Liver (tissue), 9 donors: ENCODE measurements around the gene SFT2D2. TPM values are rescaled to one million over a fixed set of nuclear protein-coding genes. Genes with fewer than 3 reads are reported as not detected.
"Not testable (repeated sequence)": the region's sequence is repeated elsewhere in the genome, so short reads cannot be mapped to it uniquely, and the experiment has no call there.

ENCODE experiments used
- DNase-seq: peaks from one replicate; pipeline ENCODE4 v3.0.0-alpha.2; 2017; ENCODE audit warnings: low spot score
- H3K27ac ChIP-seq, 2 donors: one replicate each; pipeline ENCODE4 v1.7.0; 2013; ENCODE audit warnings: inconsistent platforms in 2 of 2, low read length in 2 of 2, control low read depth in 1 of 2, low read depth in 1 of 2, mild to moderate bottlenecking in 1 of 2
- H3K27me3 ChIP-seq, 4 donors: one replicate each; pipeline versions ENCODE4 v1.6.1 to v1.7.0; 2013; ENCODE audit warnings: low read length in 3 of 4, inconsistent platforms in 1 of 4, mild to moderate bottlenecking in 1 of 4, moderate library complexity in 1 of 4; ENCODE audit not compliant: control insufficient read depth in 4 of 4, insufficient read depth in 4 of 4
- H3K36me3 ChIP-seq, 4 donors: one replicate each; pipeline versions ENCODE4 v1.6.1 to v1.7.0; 2013; ENCODE audit warnings: low read length in 3 of 4, mild to moderate bottlenecking in 3 of 4, low read depth in 1 of 4, moderate library complexity in 1 of 4; ENCODE audit not compliant: control insufficient read depth in 4 of 4, insufficient read depth in 3 of 4
- H3K4me1 ChIP-seq, 4 donors: one replicate each; pipeline versions ENCODE4 v1.6.1 to v1.7.0; 2013; ENCODE audit warnings: low read length in 3 of 4, mild to moderate bottlenecking in 3 of 4, moderate library complexity in 1 of 4; ENCODE audit not compliant: control insufficient read depth in 4 of 4, insufficient read depth in 4 of 4
- H3K4me3 ChIP-seq, 3 donors: one replicate each; pipeline versions ENCODE4 v1.6.1 to v1.7.0; 2013; ENCODE audit warnings: low read length in 3 of 3, control low read depth in 1 of 3, low read depth in 1 of 3, mild to moderate bottlenecking in 1 of 3
- H3K9ac ChIP-seq, 2 donors: one replicate each; pipeline ENCODE4 v1.7.0; 2013; ENCODE audit warnings: low read length in 2 of 2, mild to moderate bottlenecking in 2 of 2, moderate library complexity in 2 of 2, control low read depth in 1 of 2, low read depth in 1 of 2
- H3K9me3 ChIP-seq, 4 donors: one replicate each; pipeline versions ENCODE4 v1.6.1 to v1.7.0; 2013; ENCODE audit warnings: low read length in 3 of 4; ENCODE audit not compliant: control insufficient read depth in 4 of 4
- EGR1 ChIP-seq, 2 donors: IDR thresholded peaks; 2 replicates each; pipeline ENCODE4 v1.6.1; 2016 to 2018; ENCODE audit warnings: antibody characterized with exemption in 2 of 2, low read depth in 2 of 2
- FOXA1 ChIP-seq: IDR thresholded peaks from 2 replicates; pipeline ENCODE4 v1.6.1; 2016; ENCODE audit warnings: antibody characterized with exemption
- FOXA2 ChIP-seq: IDR thresholded peaks from 2 replicates; pipeline ENCODE4 v1.6.1; 2016; ENCODE audit warnings: antibody characterized with exemption
- GABPA ChIP-seq, 2 donors: IDR thresholded peaks in 1 of 2; conservative IDR thresholded peaks in 1 of 2; 2 replicates each; pipeline ENCODE4 v1.6.1; 2016; ENCODE audit warnings: antibody characterized with exemption in 2 of 2, mild to moderate bottlenecking in 1 of 2, moderate library complexity in 1 of 2
- HNF4A ChIP-seq, 2 donors: conservative IDR thresholded peaks; 2 replicates each; pipeline ENCODE4 v1.6.1; 2016; ENCODE audit warnings: antibody characterized with exemption in 2 of 2, mild to moderate bottlenecking in 2 of 2
- HNF4G ChIP-seq: IDR thresholded peaks from 2 replicates; pipeline ENCODE4 v1.6.1; 2016; ENCODE audit warnings: antibody characterized with exemption
- JUND ChIP-seq, 2 donors: IDR thresholded peaks; 2 replicates each; pipeline ENCODE4 v1.6.1; 2016; ENCODE audit warnings: antibody characterized with exemption in 2 of 2
- NR2F2 ChIP-seq: IDR thresholded peaks from 2 replicates; pipeline ENCODE4 v1.6.1; 2016; ENCODE audit warnings: antibody characterized with exemption
- RAD21 ChIP-seq, 2 donors: IDR thresholded peaks; 2 replicates each; pipeline ENCODE4 v1.6.1; 2016; ENCODE audit warnings: antibody characterized with exemption in 2 of 2, mild to moderate bottlenecking in 2 of 2
- RXRA ChIP-seq, 2 donors: IDR thresholded peaks; 2 replicates each; pipeline ENCODE4 v1.6.1; 2017 to 2018; ENCODE audit warnings: antibody characterized with exemption in 2 of 2, mild to moderate bottlenecking in 1 of 2
- SP1 ChIP-seq: IDR thresholded peaks from 2 replicates; pipeline ENCODE4 v1.6.1; 2018; ENCODE audit warnings: antibody characterized with exemption, mild to moderate bottlenecking
- TAF1 ChIP-seq: conservative IDR thresholded peaks from 2 replicates; pipeline ENCODE4 v1.6.1; 2016; ENCODE audit warnings: antibody characterized with exemption, mild to moderate bottlenecking
- YY1 ChIP-seq: IDR thresholded peaks from 2 replicates; pipeline ENCODE4 v1.6.1; 2016; ENCODE audit warnings: antibody characterized with exemption, mild to moderate bottlenecking
- WGBS: extraction: QIAGEN DNeasy Blood & Tissue Kit; methylation state at CpG from one replicate; pipeline ENCODE4 v1.1.7; 2013; 5-methylcytosine and 5-hydroxymethylcytosine counted together
- polyA plus RNA-seq, 2 donors: library from polyadenylated mRNA; stranded (reverse) in 1 of 2; unstranded in 1 of 2; fragments of 200-250 nt in 1 of 2; fragments of >200 nt in 1 of 2; fragmentation: Nextera tagmentation in 1 of 2; extraction: Ambion mirVana in 1 of 2; gene quantifications; one replicate each; pipeline versions ENCODE4 v1.2.1 to v1.2.3, GENCODE V29; 2013 to 2015
- total RNA-seq, 2 donors: library from RNA; depleted of rRNA; stranded (reverse); fragments of >200 nt; gene quantifications; one replicate each; pipeline ENCODE4 v1.2.3, GENCODE V29; 2014
- TF ChIP-seq, protein P1 (sequence below): fragments of 150-350 bp; IDR thresholded peaks from 2 replicates; pipeline ENCODE4 v1.5.1; 2017; ENCODE audit warnings: improper control_type of control experiment, low read depth, low read length; ENCODE audit not compliant: missing input control
- TF ChIP-seq, protein P2 (sequence below): IDR thresholded peaks from 2 replicates; pipeline ENCODE4 v1.6.1; 2016; ENCODE audit warnings: antibody characterized with exemption
- TF ChIP-seq, protein P3 (sequence below): IDR thresholded peaks from 2 replicates; pipeline ENCODE4 v1.6.1; 2016; ENCODE audit warnings: antibody characterized with exemption, mild to moderate bottlenecking
- donor health status: healthy.
- donor health status: healthy.
- donor health status: healthy.
- donor health status: healthy.
- donor health status: healthy.

The SFT2D2 gene
- total and polyA plus RNA-seq, 4 donors, result 3.8 to 34.6 (median 25.4) TPM

DNA sequence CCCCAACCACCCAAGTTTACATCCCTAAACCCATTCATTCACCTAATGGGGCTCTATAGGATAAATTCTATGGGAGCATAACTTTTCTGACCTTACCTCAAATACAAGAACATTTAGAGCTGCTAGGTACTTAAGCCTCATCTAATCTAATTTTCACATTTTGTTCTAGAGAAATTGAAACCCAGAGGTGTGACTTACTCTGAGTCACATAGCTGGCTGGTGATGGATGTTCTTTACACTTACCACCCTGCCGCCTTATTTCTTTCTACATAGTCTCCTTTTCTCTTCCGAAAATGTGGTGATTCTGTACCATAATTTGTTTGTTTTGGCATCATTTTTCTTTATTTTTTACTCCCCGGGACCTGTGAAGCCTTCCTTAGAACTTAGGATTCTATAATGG lies 26.7 kb upstream of the SFT2D2 start:
- DNase-seq, result no peak
- no peaks in the 10 kb centered on the region for H3K9me3 ChIP-seq
- TF ChIP-seq, protein P1, sequence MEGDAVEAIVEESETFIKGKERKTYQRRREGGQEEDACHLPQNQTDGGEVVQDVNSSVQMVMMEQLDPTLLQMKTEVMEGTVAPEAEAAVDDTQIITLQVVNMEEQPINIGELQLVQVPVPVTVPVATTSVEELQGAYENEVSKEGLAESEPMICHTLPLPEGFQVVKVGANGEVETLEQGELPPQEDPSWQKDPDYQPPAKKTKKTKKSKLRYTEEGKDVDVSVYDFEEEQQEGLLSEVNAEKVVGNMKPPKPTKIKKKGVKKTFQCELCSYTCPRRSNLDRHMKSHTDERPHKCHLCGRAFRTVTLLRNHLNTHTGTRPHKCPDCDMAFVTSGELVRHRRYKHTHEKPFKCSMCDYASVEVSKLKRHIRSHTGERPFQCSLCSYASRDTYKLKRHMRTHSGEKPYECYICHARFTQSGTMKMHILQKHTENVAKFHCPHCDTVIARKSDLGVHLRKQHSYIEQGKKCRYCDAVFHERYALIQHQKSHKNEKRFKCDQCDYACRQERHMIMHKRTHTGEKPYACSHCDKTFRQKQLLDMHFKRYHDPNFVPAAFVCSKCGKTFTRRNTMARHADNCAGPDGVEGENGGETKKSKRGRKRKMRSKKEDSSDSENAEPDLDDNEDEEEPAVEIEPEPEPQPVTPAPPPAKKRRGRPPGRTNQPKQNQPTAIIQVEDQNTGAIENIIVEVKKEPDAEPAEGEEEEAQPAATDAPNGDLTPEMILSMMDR, result no peak
- no peak for TF ChIP-seq GABPA (IDR thresholded peaks at IDR 0.05 in 1 of 2, conservative IDR thresholded peaks at IDR 0.05 in 1 of 2)
- TF ChIP-seq HNF4G, result no peak
- TF ChIP-seq YY1, result no peak
- no peak for TF ChIP-seq TAF1
- no peak for TF ChIP-seq JUND (IDR thresholded peaks at IDR 0.05)
- TF ChIP-seq SP1, result no peak
- TF ChIP-seq FOXA2, result no peak
- TF ChIP-seq HNF4A (conservative IDR thresholded peaks at IDR 0.05), result no peak
- TF ChIP-seq RXRA (IDR thresholded peaks at IDR 0.05), result no peak
- TF ChIP-seq, protein P2, sequence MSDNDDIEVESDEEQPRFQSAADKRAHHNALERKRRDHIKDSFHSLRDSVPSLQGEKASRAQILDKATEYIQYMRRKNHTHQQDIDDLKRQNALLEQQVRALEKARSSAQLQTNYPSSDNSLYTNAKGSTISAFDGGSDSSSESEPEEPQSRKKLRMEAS, result no peak
- H3K4me3 ChIP-seq, result no peak overlapping the region
- no peak overlapping the region for H3K9ac ChIP-seq
- WGBS, result 63% methylated on average over 3 of the region's 3 CpGs
- no peaks in the 10 kb centered on the region for H3K27me3 ChIP-seq
- H3K4me1 ChIP-seq, result no peaks in the 10 kb centered on the region
- no peak overlapping the region for H3K27ac ChIP-seq
- H3K36me3 ChIP-seq, result peaks cover 2 to 37% (median 21%) of the 10 kb centered on the region in 4 donors

DNA sequence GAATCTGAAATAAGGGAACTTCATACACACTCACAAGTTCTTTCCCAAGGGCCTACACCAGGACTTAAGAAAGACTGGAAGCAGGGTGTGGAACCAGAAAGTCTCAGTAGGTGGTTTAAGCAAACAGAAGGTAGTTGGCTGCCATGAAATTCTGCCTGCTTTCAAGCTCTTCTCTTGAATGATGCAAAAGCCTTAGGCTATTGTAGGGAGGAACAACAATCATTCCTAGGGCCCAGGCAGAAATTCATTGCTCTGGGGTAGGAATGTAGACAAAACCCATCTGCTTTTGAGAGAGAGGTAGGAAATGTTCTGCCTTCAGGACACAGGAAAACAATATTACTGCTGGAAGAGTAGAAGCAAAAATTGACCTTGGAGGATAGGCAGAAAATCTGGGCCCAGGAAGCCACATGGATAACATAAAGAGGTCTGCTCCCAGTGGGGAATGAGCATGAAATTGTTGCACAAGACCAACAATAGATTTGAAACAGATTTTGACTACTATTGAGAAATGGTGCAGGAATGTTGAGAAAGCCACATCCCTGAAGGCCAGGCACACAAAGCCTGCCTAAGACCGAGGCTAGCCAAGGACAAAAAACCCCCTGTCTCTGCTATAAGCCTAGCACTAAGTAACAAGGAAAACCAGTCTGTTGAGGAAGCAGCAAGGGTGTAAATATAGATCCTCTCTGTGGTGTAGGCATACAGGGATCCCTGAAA lies 22.7 kb upstream of the SFT2D2 start:
- H3K36me3 ChIP-seq, result peaks cover 2 to 23% (median 16%) of the 10 kb centered on the region in 4 donors
- no peak overlapping the region for H3K9ac ChIP-seq
- H3K9me3 ChIP-seq, result no peaks in the 10 kb centered on the region
- no peaks in the 10 kb centered on the region for H3K4me1 ChIP-seq
- H3K27me3 ChIP-seq, result no peaks in the 10 kb centered on the region
- H3K27ac ChIP-seq, result no peak overlapping the region
- H3K4me3 ChIP-seq, result no peak overlapping the region
- WGBS, result 48% methylated on average over 1 of the region's 1 CpG
- TF ChIP-seq HNF4A (conservative IDR thresholded peaks at IDR 0.05) (peak in 1 of 2 donors; percentile 29), RAD21 (IDR thresholded peaks at IDR 0.05) (no peak), RXRA (IDR thresholded peaks at IDR 0.05) (peak in 1 of 2 donors; percentile 34), FOXA1 (no peak)
- no peak for DNase-seq

DNA sequence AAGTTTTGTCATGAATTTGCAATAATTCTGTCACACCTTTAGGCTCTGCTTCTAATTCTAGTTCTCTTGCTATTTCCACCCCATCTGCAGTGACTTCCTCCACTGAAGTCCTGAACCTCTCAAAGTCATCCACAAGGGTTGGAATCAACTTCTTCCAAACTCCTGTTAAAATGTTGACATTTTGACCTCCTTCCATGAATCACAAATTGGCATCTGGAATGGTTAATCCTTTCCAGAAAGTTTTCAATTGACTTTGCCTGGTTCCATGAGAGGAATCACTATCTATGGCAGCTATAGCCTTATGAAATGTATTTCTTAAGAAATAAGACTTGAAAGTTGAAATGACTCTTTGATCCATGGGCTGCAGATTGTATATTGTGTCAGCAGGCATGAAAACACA lies 19.7 kb upstream of the SFT2D2 start:
- no peak for DNase-seq
- TF ChIP-seq GABPA (IDR thresholded peaks at IDR 0.05 in 1 of 2, conservative IDR thresholded peaks at IDR 0.05 in 1 of 2), result no peak
- no peak for TF ChIP-seq SP1
- no peak for TF ChIP-seq FOXA1
- TF ChIP-seq EGR1 (IDR thresholded peaks at IDR 0.05; ENCODE audit: low read depth in 2 of 2), result no peak
- no peak for TF ChIP-seq TAF1
- TF ChIP-seq RAD21 (IDR thresholded peaks at IDR 0.05), result no peak
- TF ChIP-seq, protein P1, result no peak
- TF ChIP-seq, protein P3, sequence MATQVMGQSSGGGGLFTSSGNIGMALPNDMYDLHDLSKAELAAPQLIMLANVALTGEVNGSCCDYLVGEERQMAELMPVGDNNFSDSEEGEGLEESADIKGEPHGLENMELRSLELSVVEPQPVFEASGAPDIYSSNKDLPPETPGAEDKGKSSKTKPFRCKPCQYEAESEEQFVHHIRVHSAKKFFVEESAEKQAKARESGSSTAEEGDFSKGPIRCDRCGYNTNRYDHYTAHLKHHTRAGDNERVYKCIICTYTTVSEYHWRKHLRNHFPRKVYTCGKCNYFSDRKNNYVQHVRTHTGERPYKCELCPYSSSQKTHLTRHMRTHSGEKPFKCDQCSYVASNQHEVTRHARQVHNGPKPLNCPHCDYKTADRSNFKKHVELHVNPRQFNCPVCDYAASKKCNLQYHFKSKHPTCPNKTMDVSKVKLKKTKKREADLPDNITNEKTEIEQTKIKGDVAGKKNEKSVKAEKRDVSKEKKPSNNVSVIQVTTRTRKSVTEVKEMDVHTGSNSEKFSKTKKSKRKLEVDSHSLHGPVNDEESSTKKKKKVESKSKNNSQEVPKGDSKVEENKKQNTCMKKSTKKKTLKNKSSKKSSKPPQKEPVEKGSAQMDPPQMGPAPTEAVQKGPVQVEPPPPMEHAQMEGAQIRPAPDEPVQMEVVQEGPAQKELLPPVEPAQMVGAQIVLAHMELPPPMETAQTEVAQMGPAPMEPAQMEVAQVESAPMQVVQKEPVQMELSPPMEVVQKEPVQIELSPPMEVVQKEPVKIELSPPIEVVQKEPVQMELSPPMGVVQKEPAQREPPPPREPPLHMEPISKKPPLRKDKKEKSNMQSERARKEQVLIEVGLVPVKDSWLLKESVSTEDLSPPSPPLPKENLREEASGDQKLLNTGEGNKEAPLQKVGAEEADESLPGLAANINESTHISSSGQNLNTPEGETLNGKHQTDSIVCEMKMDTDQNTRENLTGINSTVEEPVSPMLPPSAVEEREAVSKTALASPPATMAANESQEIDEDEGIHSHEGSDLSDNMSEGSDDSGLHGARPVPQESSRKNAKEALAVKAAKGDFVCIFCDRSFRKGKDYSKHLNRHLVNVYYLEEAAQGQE, result no peak
- no peak for TF ChIP-seq HNF4A (conservative IDR thresholded peaks at IDR 0.05)
- no peak for TF ChIP-seq NR2F2
- no peak overlapping the region for H3K4me3 ChIP-seq
- H3K4me1 ChIP-seq, result no peaks in the 10 kb centered on the region
- H3K27me3 ChIP-seq, result no peaks in the 10 kb centered on the region
- no peaks in the 10 kb centered on the region for H3K9me3 ChIP-seq
- no peak overlapping the region for H3K9ac ChIP-seq
- H3K36me3 ChIP-seq, result peaks cover 0 to 10% (median 4%) of the 10 kb centered on the region in 4 donors
- H3K27ac ChIP-seq, result no peak overlapping the region

DNA sequence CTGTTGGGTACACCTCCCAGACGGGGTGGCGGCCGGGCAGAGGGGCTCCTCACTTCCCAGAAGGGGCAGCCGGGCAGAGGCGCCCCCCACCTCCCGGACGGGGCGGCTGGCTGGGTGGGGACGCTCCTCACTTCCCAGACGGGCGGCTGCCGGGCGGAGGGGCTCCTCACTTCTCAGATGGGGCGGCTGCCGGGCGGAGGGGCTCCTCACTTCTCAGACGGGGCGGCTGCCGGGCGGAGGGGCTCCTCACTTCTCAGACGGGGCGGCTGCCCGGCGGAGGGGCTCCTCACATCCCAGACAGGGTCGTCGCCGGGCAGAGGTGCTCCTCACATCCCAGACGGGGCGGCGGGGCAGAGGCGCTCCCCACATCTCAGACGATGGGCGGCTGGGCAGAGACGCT lies 18.1 kb upstream of the SFT2D2 start:
- not testable (repeated sequence) for H3K27ac ChIP-seq, H3K4me1 ChIP-seq, H3K9ac ChIP-seq, H3K27me3 ChIP-seq, H3K9me3 ChIP-seq, DNase-seq, H3K36me3 ChIP-seq, H3K4me3 ChIP-seq
- 97% methylated on average over 32 of the region's 34 CpGs for WGBS
